Astrocyte (in vitro differentiated cells and primary cell): ENCODE results near the gene NSUN6.

Experiments
- CTCF ChIP-seq: IDR thresholded peaks from 2 replicates; pipeline ENCODE4 v1.5.1; 2011; ENCODE audit warnings: low read depth, mild to moderate bottlenecking, inconsistent platforms, low read length, moderate library complexity; ENCODE audit not compliant: insufficient read depth
- EZH2 ChIP-seq: IDR thresholded peaks from 2 replicates; pipeline ENCODE4 v1.6.1; 2012; ENCODE audit warnings: mild to moderate bottlenecking, low read length, inconsistent platforms; ENCODE audit not compliant: insufficient read depth

- no peak for TF ChIP-seq CTCF
- TF ChIP-seq EZH2: no peak
Measured at GRCh38 chr10:18650404-18650997, 886 bp downstream of the NSUN6 start.
